A549 (cell line): ENCODE data around the gene TIMM9.

Experiments
- CBX8 ChIP-seq: fragments of 200-600 bp; sonication (generic); IDR thresholded peaks from 2 replicates; pipeline ENCODE4 v1.6.1; 2016
- EP300 ChIP-seq, 2 experiments: fragments of >200 bp; sonication (Bioruptor Twin); formaldehyde crosslinking; IDR thresholded peaks; 2 replicates in 1 of 2; 3 replicates in 1 of 2; pipeline ENCODE4 v1.6.1; 2016 to 2017
- JUN ChIP-seq, 2 experiments: fragments of >200 bp; sonication (Bioruptor Twin); formaldehyde crosslinking; IDR thresholded peaks; 2 replicates in 1 of 2; 3 replicates in 1 of 2; pipeline ENCODE4 v1.6.1; 2016 to 2017
- MYC ChIP-seq: IDR thresholded peaks from 2 replicates; pipeline ENCODE4 v1.6.1; 2012; ENCODE audit warnings: mild to moderate bottlenecking, inconsistent platforms, low read length, improper control_type of control experiment, borderline replicate concordance
- NPAS2 ChIP-seq: fragments of 250-450 bp; sonication (Bioruptor Pico); IDR thresholded peaks from 2 replicates; pipeline ENCODE4 v1.8.0; 2022; ENCODE audit warnings: mild to moderate bottlenecking, moderate library complexity, borderline replicate concordance
- NR3C1 ChIP-seq: fragments of >200 bp; sonication (Bioruptor Twin); formaldehyde crosslinking; IDR thresholded peaks from 3 replicates; pipeline ENCODE4 v1.6.1; 2017
- PHF8 ChIP-seq: fragments of 200-600 bp; sonication (generic); IDR thresholded peaks from 2 replicates; pipeline ENCODE4 v1.6.1; 2016; ENCODE audit warnings: low read depth, mild to moderate bottlenecking, antibody characterized with exemption, moderate library complexity, borderline replicate concordance
- POLR2A ChIP-seq: IDR thresholded peaks from 2 replicates; pipeline ENCODE4 v1.6.1; 2012; ENCODE audit warnings: mild to moderate bottlenecking, low read length
- SMC3 ChIP-seq: fragments of >200 bp; sonication (Bioruptor Twin); formaldehyde crosslinking; IDR thresholded peaks from 3 replicates; pipeline ENCODE4 v1.6.1; 2018; ENCODE audit warnings: inconsistent platforms
- SREBF2 ChIP-seq: fragments of 450-650 bp; IDR thresholded peaks from 2 replicates; pipeline ENCODE4 v1.6.1; 2014; ENCODE audit warnings: mild to moderate bottlenecking, moderate library complexity
- ZFP36 ChIP-seq: fragments of 450-650 bp; IDR thresholded peaks from 2 replicates; pipeline ENCODE4 v1.6.1; 2014; ENCODE audit warnings: borderline replicate concordance; ENCODE audit not compliant: partially characterized antibody
- ZSCAN20 ChIP-seq: fragments of 250-450 bp; sonication (Bioruptor Pico); IDR thresholded peaks from 2 replicates; pipeline ENCODE4 v1.8.0; 2022; ENCODE audit warnings: mild to moderate bottlenecking, moderate library complexity
- TF ChIP-seq, protein P1 (sequence below): fragments of >200 bp; sonication (Bioruptor Twin); formaldehyde crosslinking; IDR thresholded peaks from 3 replicates; pipeline ENCODE4 v1.5.1; 2016
- TF ChIP-seq, protein P2 (sequence below): IDR thresholded peaks from 2 replicates; pipeline ENCODE4 v1.6.1; 2012

DNA sequence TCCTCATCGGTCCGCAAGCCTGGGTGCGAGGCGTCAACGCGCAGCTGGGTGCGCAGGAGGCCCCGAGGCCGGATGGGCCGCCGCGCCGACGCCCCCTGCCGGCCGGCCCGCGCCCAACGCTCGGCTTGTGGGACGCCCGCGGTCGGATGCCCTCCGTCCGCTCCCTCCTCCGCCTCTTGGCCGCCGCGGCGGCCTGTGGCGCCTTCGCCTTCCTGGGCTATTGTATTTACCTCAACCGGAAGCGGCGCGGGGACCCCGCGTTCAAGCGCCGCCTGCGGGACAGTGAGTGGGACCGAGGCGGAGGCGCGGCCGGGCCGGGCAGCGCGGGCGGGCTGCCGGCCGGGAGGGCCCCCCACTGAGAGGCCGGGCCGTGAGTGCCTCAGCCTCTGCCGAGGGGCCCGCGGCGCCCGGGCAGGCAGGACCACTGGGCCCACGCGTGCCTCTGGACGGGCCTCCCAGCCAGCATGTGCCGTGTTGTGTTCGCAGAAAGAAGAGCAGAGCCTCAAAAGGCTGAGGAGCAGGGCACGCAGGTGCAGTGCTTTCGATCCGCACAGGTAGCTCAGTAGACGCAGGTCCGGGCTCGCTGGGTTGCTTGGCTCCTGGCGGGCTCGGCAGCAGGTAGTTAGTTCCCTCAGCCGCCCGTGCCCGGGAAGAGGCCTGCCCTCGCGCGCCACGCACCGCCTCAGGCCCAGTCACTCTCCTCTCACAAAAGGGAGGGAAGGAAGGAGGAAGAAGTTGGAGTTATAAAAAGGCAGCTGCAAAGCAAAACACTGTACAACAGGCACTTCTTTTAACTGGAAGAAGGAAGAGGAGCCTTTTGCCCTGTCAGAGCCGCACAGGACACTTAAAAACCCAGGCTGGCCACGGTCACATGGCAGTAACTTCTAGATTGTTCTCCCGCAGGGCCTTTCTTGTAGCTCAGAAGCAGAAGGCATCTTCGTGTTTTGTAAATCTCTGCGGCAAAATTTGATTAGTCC, 31.2 kb downstream of the TIMM9 start, which contains the start of gene TOMM20L:
- TF ChIP-seq, protein P1, sequence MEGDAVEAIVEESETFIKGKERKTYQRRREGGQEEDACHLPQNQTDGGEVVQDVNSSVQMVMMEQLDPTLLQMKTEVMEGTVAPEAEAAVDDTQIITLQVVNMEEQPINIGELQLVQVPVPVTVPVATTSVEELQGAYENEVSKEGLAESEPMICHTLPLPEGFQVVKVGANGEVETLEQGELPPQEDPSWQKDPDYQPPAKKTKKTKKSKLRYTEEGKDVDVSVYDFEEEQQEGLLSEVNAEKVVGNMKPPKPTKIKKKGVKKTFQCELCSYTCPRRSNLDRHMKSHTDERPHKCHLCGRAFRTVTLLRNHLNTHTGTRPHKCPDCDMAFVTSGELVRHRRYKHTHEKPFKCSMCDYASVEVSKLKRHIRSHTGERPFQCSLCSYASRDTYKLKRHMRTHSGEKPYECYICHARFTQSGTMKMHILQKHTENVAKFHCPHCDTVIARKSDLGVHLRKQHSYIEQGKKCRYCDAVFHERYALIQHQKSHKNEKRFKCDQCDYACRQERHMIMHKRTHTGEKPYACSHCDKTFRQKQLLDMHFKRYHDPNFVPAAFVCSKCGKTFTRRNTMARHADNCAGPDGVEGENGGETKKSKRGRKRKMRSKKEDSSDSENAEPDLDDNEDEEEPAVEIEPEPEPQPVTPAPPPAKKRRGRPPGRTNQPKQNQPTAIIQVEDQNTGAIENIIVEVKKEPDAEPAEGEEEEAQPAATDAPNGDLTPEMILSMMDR, result peak; percentile 94
- TF ChIP-seq SMC3, result peak; percentile 62
- TF ChIP-seq NR3C1, result no peak
- TF ChIP-seq ZFP36, result no peak
- no peak for TF ChIP-seq CBX8
- no peak for TF ChIP-seq EP300 (IDR thresholded peaks at IDR 0.05)
- peak; percentile 17; the same call in 1 of the 2 replicates for TF ChIP-seq POLR2A
- peak; percentile 28; the same call in 1 of the 2 replicates for TF ChIP-seq PHF8
- no peak for TF ChIP-seq SREBF2
- TF ChIP-seq NPAS2, result no peak
- no peak for TF ChIP-seq ZSCAN20 (CRISPR knock-in tag)
- TF ChIP-seq, protein P2, sequence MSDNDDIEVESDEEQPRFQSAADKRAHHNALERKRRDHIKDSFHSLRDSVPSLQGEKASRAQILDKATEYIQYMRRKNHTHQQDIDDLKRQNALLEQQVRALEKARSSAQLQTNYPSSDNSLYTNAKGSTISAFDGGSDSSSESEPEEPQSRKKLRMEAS, result peak; percentile 95
- no peak for TF ChIP-seq MYC
- TF ChIP-seq JUN (IDR thresholded peaks at IDR 0.05), result peak in 1 of 2 experiments; percentile 61; a peak in 2 of 5 replicates
